Activated CD4-positive, alpha-beta T cell treated with anti-CD3 and anti-CD28 coated beads, Interleukin-2, amount 50 U/mL, for 4 hours (primary cell): Measurements from ENCODE around the gene N4BP3.
"Not testable (repeated sequence)": the region's sequence is repeated elsewhere in the genome, so short reads cannot be mapped to it uniquely, and the experiment has no call there.

ENCODE experiments used
- DNase-seq, 2 experiments: peaks; one replicate each; pipeline ENCODE4 v3.0.0-alpha.2; 2020

The N4BP3 gene

GRCh38 chr5:178123094-178123965 is 10.0 kb downstream of the N4BP3 start:
- no peak for DNase-seq

- no peak for DNase-seq
Measured at GRCh38 chr5:178123966-178124925, 10.9 kb downstream of the N4BP3 start.

- DNase-seq = no peak
Measured at GRCh38 chr5:178125253-178125906, 12.0 kb downstream of the N4BP3 start.

- no peak for DNase-seq
Measured at GRCh38 chr5:178126556-178126955, 13.2 kb downstream of the N4BP3 start.

- not testable (repeated sequence) for DNase-seq
Measured at GRCh38 chr5:178127300-178128009, 14.1 kb downstream of the N4BP3 start.

- DNase-seq = no peak
Measured at GRCh38 chr5:178129296-178129695, 16.0 kb downstream of the N4BP3 start.

- DNase-seq = not testable (repeated sequence)
Measured at GRCh38 chr5:178130234-178130575, 16.9 kb downstream of the N4BP3 start.

- peak; percentile 66 to 72 for DNase-seq
Measured at GRCh38 chr5:178130576-178131445, 17.5 kb downstream of the N4BP3 start, which contains the start of gene RMND5B. Gene RMND5B, plus strand, starts transcription at chr5:178131014. Its CDS starts 7,106 bp downstream, at chr5:178138120.

GRCh38 chr5:178131446-178131996 is 18.2 kb downstream of the N4BP3 start:
- DNase-seq = no peak

GRCh38 chr5:178136990-178137389 is 23.7 kb downstream of the N4BP3 start:
- DNase-seq = no peak

- DNase-seq = no peak
Measured at GRCh38 chr5:178137991-178138390, 24.7 kb downstream of the N4BP3 start.

GRCh38 chr5:178141550-178141949 is 28.2 kb downstream of the N4BP3 start:
- DNase-seq = no peak

GRCh38 chr5:178142642-178143041 is 29.3 kb downstream of the N4BP3 start:
- DNase-seq = no peak

- DNase-seq = no peak
Measured at GRCh38 chr5:178143246-178143645, 29.9 kb downstream of the N4BP3 start.

GRCh38 chr5:178143901-178144300 is 30.6 kb downstream of the N4BP3 start:
- DNase-seq = no peak

- DNase-seq = peak; percentile 69 to 71
Measured at GRCh38 chr5:178145965-178146820, 32.9 kb downstream of the N4BP3 start.

- no peak for DNase-seq
Measured at GRCh38 chr5:178147406-178147805, 34.1 kb downstream of the N4BP3 start.

GRCh38 chr5:178149199-178149932 is 36.0 kb downstream of the N4BP3 start:
- DNase-seq = no peak
